Brain microvascular endothelial cell (primary cell): ENCODE data around the gene CDCA4.

Source experiments
- DNase-seq: peaks from one replicate; pipeline ENCODE4 v3.0.0-alpha.2; 2020
- H3K27ac ChIP-seq: fragments of 250-450 bp; sonication (Bioruptor Pico); 2 replicates; pipeline ENCODE4 v1.5.1; 2020; ENCODE audit warnings: mild to moderate bottlenecking, moderate library complexity
- H3K27me3 ChIP-seq: fragments of 250-450 bp; sonication (Bioruptor Pico); replicated peaks from 2 replicates; pipeline ENCODE4 v1.5.1; 2020; ENCODE audit warnings: mild to moderate bottlenecking
- H3K36me3 ChIP-seq: fragments of 250-450 bp; sonication (Bioruptor Pico); replicated peaks from 2 replicates; pipeline ENCODE4 v1.5.1; 2020; ENCODE audit warnings: mild to moderate bottlenecking
- H3K4me3 ChIP-seq: 2 replicates; pipeline ENCODE4 v1.5.1; 2011; ENCODE audit warnings: low read depth, mild to moderate bottlenecking, control low read depth, low read length, moderate library complexity
- CTCF ChIP-seq: IDR thresholded peaks from 2 replicates; pipeline ENCODE4 v1.5.1; 2011; ENCODE audit warnings: low read depth, mild to moderate bottlenecking, moderate library complexity, low read length, control low read depth, inconsistent platforms; ENCODE audit errors: missing control alignments
- in situ Hi-C: cut with HindIII; loops from 2 replicates; pipeline ENCODE4 v1.10.0; 2017; ENCODE audit warnings: low sequenced_read_pairs, low pct_ligation_motif_present

Gene CDCA4

GRCh38 chr14:104982548-104983230 lies 38.2 kb downstream of the CDCA4 start:
- no peak for TF ChIP-seq CTCF
- Histone ChIP-seq H3K27ac (no peak overlapping the region), H3K36me3 (no peaks in the 10 kb centered on the region), H3K27me3 (no peaks in the 10 kb centered on the region), H3K4me3 (no peak overlapping the region)
- in situ Hi-C loops, result no loop called here
- no peak for DNase-seq

DNA sequence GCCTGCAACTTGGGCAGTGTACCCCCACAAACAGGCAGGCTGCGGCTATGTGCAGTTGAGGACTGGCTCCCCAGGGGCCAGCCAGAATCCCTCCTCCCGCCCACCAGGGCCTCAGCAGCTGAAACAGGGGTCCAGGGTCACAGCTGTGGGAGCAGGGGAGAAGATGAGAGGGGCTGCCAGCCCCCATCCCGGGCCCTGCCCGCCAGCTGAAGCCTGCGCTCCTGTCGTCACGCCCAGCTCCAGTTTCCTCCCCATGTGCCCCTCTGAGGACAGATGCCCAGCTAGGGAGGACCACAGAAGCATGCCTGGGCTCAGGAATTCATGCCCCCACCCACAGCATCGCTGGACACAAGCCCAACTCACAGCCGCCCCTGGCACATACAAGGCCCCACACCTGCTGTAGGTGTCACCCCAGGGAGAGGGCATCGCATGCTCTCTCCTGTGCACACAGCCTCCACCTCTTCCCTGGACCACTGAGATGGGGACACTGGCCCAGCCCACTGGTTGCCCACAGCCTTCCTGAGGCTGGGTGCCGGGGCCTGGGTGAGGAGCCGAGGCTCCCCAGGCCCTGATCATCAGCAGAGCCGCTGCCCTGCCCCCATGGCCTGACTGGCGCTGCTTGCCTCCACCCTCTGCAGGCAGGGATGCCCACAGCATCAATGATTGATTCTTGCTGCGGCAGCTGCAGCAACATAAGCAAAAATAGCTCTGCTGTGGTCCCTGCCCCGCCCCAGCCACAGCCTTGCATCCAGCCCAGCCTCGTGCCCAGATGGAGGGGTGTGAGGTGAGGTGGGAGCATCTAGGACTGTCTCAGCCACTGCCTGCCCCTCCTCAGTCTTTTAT lies 39.0 kb downstream of the CDCA4 start:
- in situ Hi-C loops, result no loop called here
- no peak for TF ChIP-seq CTCF
- Histone ChIP-seq H3K27me3 (no peaks in the 10 kb centered on the region), H3K27ac (no peak overlapping the region), H3K36me3 (no peaks in the 10 kb centered on the region), H3K4me3 (no peak overlapping the region)
- DNase-seq, result no peak

DNA sequence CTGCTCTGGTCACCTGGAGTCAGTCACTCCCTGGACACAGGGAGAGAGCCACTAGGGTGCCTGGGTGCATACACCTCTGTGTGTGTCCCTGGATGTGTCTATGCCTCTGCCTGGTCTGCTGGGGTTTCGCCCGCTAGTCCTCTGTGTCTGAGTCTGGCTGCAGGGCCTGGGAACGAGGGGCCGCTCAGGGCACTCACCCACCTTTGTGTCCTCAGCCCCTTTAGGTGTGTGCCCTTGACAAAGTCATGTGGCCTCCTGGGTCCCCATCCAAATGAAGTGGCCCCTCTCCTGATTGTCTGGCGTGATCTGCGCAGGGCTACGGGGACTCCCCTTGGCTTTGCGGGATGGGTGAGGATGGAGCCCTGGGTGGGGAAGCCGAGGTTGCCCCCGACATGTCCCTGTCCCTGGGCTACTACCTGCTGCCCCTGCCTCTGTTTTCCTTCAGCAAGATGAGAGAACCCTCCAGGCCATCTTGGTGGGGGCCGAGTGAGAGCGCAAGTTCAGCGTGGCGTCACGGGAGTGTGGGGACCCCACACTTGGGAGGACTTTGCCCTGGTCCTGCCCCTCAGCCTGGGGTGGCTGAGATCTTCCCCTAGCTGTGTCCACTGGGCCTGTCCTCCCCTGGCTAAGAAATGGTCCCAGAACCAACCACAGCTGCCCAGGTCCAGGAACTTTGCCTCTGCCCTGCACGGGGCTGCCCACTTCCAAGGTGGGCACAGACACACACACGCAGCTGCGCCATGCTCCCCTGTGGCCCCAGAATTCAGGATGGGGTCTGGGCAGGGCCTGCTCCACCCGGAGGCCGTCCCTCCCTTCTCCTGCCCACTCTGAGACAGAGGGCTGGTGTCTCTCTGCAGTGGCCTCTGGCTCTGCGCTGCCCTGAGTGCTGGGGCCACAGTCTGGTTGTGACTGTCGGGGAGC lies 40.0 kb downstream of the CDCA4 start:
- Histone ChIP-seq H3K4me3 (no peak overlapping the region), H3K27ac (no peak overlapping the region), H3K36me3 (no peaks in the 10 kb centered on the region), H3K27me3 (no peaks in the 10 kb centered on the region)
- no peak for TF ChIP-seq CTCF
- no peak for DNase-seq
- in situ Hi-C loops, result no loop called here

GRCh38 chr14:104979758-104980610 lies 40.9 kb downstream of the CDCA4 start:
- no peak overlapping the region for H3K4me3 ChIP-seq
- no peak for TF ChIP-seq CTCF
- no peak for DNase-seq
- H3K36me3 ChIP-seq, result no peaks in the 10 kb centered on the region
- no peak overlapping the region for H3K27ac ChIP-seq
- in situ Hi-C loops, result no loop called here
- H3K27me3 ChIP-seq, result no peaks in the 10 kb centered on the region
